Small intestine (tissue), 7 donors: ENCODE data around the gene GNLY. TPM values are rescaled to one million over a fixed set of nuclear protein-coding genes. Genes with fewer than 3 reads are reported as not detected.

Experiments used
- DNase-seq, 2 donors: peaks; one replicate each; pipeline versions ENCODE4 v3.0.0 to v3.0.0-alpha.2; 2013
- FAIRE-seq: peaks from 2 replicates; lab custom pipeline; 2012; peaks lifted over from hg19 to GRCh38; lab: Jason Lieb, UNC
- H3K27ac ChIP-seq, 3 donors: one replicate each; pipeline ENCODE4 v1.5.1; 2013; ENCODE audit warnings: low read length in 2 of 3, mild to moderate bottlenecking in 2 of 3, control low read depth in 1 of 3, inconsistent platforms in 1 of 3, low read depth in 1 of 3, moderate library complexity in 1 of 3
- H3K27me3 ChIP-seq, 3 donors: one replicate each; pipeline ENCODE4 v1.6.1; 2013; ENCODE audit warnings: low read length in 3 of 3, inconsistent platforms in 1 of 3; ENCODE audit not compliant: control insufficient read depth in 3 of 3, insufficient read depth in 3 of 3
- H3K36me3 ChIP-seq, 3 donors: one replicate each; pipeline ENCODE4 v1.6.1; 2013; ENCODE audit warnings: low read length in 3 of 3, inconsistent platforms in 1 of 3, low read depth in 1 of 3, mild to moderate bottlenecking in 1 of 3, moderate library complexity in 1 of 3; ENCODE audit not compliant: control insufficient read depth in 3 of 3, insufficient read depth in 2 of 3
- H3K4me1 ChIP-seq, 3 donors: one replicate each; pipeline ENCODE4 v1.6.1; 2013; ENCODE audit warnings: low read length in 2 of 3, inconsistent platforms in 1 of 3, low read depth in 1 of 3, mild to moderate bottlenecking in 1 of 3, moderate library complexity in 1 of 3; ENCODE audit not compliant: control insufficient read depth in 3 of 3, insufficient read depth in 2 of 3
- H3K4me3 ChIP-seq, 3 donors: one replicate each; pipeline ENCODE4 v1.5.1; 2013; ENCODE audit warnings: low read length in 3 of 3, control low read depth in 1 of 3, inconsistent platforms in 1 of 3, low read depth in 1 of 3, mild to moderate bottlenecking in 1 of 3, moderate library complexity in 1 of 3
- H3K9me3 ChIP-seq, 2 donors: one replicate each; pipeline ENCODE4 v1.6.1; 2013; ENCODE audit warnings: low read depth in 1 of 2, low read length in 1 of 2; ENCODE audit not compliant: control insufficient read depth in 2 of 2, insufficient read depth in 1 of 2
- WGBS, 3 donors: extraction: QIAGEN DNeasy Blood & Tissue Kit; methylation state at CpG; one replicate each; pipeline ENCODE4 v1.1.7; 2013; 5-methylcytosine and 5-hydroxymethylcytosine counted together
- polyA plus RNA-seq, 4 donors: library from polyadenylated mRNA; stranded (reverse) in 3 of 4; unstranded in 1 of 4; fragments of 200-250 nt in 3 of 4; fragments of 120-200 nt in 1 of 4; gene quantifications; one replicate each; pipeline versions ENCODE4 v1.2.1 to v1.2.3, GENCODE V29; 2013
- donor health status: healthy with polysubstance abuse.
- donor health status: control.
- donor health status: control.
- donor health status: Bipolar disorder and iron deficiency.
- donor health status: healthy.

The GNLY gene
- polyA plus RNA-seq, 4 donors, result 1.4 to 2.1 (median 1.4) TPM; not detected in 1

DNA sequence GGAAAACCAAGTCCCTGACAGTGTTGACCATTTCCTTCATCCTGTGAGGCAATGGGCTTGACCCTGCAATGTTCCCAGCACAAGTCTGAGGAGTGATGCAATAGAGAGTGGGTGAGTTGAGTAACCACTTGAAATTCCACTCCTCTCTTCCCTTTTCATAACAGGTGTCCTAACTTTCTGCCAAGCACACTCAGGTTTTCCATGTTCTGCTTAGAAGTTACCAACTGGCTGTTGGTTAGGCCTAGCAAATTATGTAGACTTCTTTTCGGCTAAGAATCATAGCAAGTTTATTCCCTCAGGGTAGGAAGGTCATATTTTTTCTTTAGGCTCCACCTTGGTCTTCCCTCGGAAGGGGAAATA is 11.5 kb downstream of the GNLY start:
- peak in 1 of 2 donors; percentile 32 for DNase-seq
- 77 to 90% (median 78%) methylated on average over 2 of the region's 2 CpGs for WGBS, 3 donors
- H3K9me3 ChIP-seq, result no peaks in the 10 kb centered on the region
- no peak overlapping the region for H3K4me3 ChIP-seq
- no peak for FAIRE-seq
- H3K27ac ChIP-seq, result peak overlapping the region in 1 of 3 donors; percentile 62
- peaks cover 0 to 3% (median 0%) of the 10 kb centered on the region in 3 donors for H3K4me1 ChIP-seq
- H3K27me3 ChIP-seq, result peaks cover 0 to 5% (median 0%) of the 10 kb centered on the region in 3 donors
- no peaks in the 10 kb centered on the region for H3K36me3 ChIP-seq

DNA sequence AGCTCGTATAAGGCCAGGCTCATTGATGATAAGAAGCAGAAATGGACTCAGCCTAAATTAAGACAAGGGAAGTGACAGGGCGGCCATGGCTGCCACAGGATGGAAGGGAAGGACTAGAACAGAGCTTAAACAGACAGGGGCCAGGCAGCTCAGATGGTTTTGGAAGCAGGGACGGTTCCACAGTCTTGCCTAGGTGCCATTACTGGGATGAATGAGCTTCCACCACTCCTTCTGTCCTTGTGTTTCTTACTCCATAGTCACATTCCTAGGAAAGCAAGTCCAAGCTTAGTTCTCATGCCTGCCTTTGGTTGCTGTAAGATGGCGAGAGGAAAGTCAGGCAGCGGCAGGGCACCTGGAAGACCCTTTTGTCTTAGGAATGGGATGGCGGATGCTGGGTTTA is 11.9 kb downstream of the GNLY start:
- peaks cover 0 to 3% (median 0%) of the 10 kb centered on the region in 3 donors for H3K4me1 ChIP-seq
- FAIRE-seq (no peak), DNase-seq (no peak)
- no peaks in the 10 kb centered on the region for H3K36me3 ChIP-seq
- H3K27ac ChIP-seq, result peak overlapping the region in 1 of 3 donors; percentile 62
- H3K27me3 ChIP-seq, result peaks cover 0 to 5% (median 0%) of the 10 kb centered on the region in 3 donors
- H3K4me3 ChIP-seq, result no peak overlapping the region
- no peaks in the 10 kb centered on the region for H3K9me3 ChIP-seq
- WGBS, 3 donors, result 73 to 86% (median 84%) methylated on average over 6 of the region's 6 CpGs

DNA sequence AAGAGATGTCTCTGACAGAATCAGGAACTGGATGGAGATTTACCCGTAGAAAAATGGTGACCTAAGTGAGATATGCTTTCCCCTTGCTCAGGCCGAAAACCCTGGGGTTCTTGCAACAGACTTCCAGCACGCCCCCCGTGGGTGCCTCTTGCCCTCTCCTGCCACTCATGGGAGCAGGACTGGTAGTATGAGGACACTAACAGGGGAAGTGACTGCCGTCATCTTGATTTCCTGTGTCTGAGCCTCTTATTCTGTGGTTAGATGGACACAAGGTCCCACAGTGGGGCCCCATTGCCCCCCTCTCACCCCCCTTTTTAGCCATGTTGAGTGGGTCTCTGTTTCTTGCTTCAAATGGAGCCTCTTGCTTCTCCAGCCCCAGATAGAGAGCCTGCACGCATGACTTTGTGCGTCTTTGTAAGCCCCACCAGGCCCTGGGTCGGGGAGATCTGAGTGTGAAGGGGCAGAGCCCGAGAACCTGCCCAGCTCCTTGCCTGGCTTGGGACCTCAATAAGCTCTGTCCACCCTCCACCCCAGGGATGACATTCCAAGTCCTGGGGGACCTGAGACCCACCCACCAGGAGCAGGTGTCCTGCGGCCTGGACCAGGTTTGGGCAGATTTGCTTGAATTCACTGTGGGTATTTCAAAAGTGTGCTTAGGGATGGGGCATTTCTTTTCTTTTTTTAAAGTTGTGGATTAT is 12.6 kb downstream of the GNLY start:
- H3K9me3 ChIP-seq, result no peaks in the 10 kb centered on the region
- H3K27me3 ChIP-seq, result peaks cover 0 to 5% (median 0%) of the 10 kb centered on the region in 3 donors
- DNase-seq, result no peak
- H3K36me3 ChIP-seq, result no peaks in the 10 kb centered on the region
- no peak for FAIRE-seq
- H3K27ac ChIP-seq, result peak overlapping the region in 1 of 3 donors; percentile 62
- no peak overlapping the region for H3K4me3 ChIP-seq
- peaks cover 0 to 3% (median 0%) of the 10 kb centered on the region in 3 donors for H3K4me1 ChIP-seq
- whole genome bisulfite sequencing, 3 donors, result 78 to 81% (median 79%) methylated on average over 10 of the region's 10 CpGs

DNA sequence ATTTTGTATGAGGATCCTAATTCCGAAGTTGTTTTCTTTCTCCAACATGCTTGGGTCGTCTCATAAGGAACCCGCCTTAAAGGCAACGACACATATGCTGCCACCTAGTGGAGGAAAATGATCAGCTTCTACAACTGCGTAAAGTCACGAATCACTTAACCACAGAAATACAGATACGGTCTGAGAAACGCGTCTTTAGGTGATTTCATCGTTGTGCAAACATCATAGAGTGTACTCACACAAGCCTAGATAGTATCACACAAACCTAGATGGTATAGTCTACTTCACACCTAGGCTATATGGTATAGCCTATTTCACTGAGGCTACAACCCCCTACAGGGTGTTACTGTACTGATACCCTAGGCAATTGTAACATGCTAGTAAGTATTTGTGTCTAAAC is 13.1 kb downstream of the GNLY start:
- Histone ChIP-seq H3K9me3 (no peaks in the 10 kb centered on the region), H3K36me3 (no peaks in the 10 kb centered on the region), H3K27me3 (peaks cover 0 to 5% (median 0%) of the 10 kb centered on the region in 3 donors), H3K4me3 (no peak overlapping the region), H3K4me1 (peaks cover 0 to 3% (median 0%) of the 10 kb centered on the region in 3 donors), H3K27ac (no peak overlapping the region)
- WGBS, 3 donors, result 1% methylated on average over 10 of the region's 10 CpGs
- FAIRE-seq (no peak), DNase-seq (peak; percentile 76 to 87)

DNA sequence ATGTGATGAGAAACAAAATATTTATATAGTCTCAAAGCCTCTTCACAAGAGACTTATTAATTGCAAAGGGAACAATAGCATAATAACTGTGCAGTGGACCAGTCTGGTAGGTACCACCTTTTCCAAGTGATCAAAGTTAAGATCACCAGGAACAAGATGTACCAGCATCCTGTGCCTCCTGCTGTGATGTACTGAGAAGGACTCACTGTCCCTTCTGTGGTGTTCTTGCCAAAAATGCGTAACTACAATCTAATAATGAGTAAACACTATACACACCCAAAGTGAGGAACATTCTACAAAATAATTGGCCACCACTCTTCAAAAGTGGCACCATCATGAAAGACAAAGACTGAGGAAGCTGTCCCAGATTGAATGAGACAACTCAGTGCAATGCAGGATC is 14.5 kb downstream of the GNLY start:
- Histone ChIP-seq H3K4me3 (no peak overlapping the region), H3K27me3 (peaks cover 0 to 5% (median 0%) of the 10 kb centered on the region in 3 donors), H3K4me1 (peaks cover 0 to 3% (median 2%) of the 10 kb centered on the region in 3 donors), H3K27ac (no peak overlapping the region), H3K9me3 (no peaks in the 10 kb centered on the region), H3K36me3 (no peaks in the 10 kb centered on the region)
- WGBS, 3 donors, result 39 to 60% (median 48%) methylated on average over 1 of the region's 1 CpG
- DNase-seq, result no peak
- no peak for FAIRE-seq

DNA sequence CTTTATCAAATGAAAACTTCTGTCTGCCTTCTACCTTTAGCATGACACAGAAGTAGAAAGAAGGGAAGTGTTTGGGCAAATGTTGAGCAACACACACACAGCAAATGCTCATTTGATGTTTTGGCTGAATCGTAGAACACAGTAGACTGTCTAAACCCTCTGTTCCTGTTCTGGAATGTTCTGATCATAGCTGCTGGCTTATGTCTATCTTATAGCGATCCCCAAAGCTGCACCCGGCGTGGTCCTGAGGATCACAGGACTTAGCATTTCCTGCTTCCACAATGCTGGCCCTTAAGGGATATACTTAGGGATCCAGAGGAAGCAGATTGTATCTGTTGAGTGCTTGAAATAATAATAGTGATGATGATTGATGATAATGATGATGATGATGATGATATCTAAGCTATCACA is 15.2 kb downstream of the GNLY start:
- Histone ChIP-seq H3K36me3 (no peaks in the 10 kb centered on the region), H3K27me3 (peaks cover 0 to 5% (median 0%) of the 10 kb centered on the region in 3 donors), H3K4me1 (peaks cover 0 to 3% (median 2%) of the 10 kb centered on the region in 3 donors), H3K4me3 (no peak overlapping the region), H3K27ac (peak overlapping the region in 1 of 3 donors; percentile 59), H3K9me3 (no peaks in the 10 kb centered on the region)
- FAIRE-seq (no peak), DNase-seq (no peak)
- WGBS, 3 donors, result 60 to 74% (median 71%) methylated on average over 4 of the region's 4 CpGs

DNA sequence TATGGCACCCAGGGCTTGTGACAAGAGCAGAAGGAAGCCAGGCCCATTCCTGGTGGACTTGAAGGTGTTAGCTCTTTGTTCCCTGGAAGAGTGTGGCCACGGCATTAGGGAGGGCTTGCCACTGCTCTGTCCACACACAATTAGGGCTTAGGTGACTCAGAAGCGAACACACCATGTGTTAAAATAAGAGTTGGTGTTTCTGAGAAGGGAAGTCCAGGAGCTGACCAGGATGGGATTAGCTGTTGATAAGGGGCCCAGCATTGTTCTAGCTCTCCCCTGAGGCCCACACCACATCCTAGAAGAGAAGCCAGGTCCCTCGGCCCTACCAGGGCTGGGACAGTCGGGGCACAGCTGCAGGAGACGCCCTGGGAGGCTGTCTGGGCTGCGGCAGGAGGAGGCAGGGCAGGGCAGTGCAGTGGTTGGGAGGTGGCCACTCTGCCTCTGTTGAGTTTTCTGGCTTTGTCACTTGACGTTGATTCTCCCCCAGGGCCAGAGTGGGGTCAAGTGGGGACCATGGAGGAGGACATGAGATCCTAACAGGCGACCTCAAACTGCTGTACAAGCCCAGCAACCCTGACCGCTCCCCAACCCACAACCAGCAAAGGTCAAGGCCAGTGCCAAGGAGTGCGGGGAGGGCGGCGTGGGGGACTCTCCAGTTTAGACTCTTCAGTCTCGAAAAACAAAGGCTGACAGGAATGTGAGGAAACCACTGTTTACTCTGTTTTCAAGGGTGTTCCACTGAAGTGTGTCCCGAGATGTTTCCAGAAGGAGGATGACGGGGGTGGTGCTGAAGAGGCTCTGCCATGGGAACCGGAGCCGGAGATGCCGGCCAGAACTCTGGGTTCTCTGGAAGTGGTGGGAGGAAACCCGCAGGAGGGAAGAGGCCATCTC is 16.8 kb downstream of the GNLY start:
- WGBS, 3 donors, result 58 to 72% (median 68%) methylated on average over 19 of the region's 19 CpGs
- Histone ChIP-seq H3K4me1 (peaks cover 0 to 3% (median 2%) of the 10 kb centered on the region in 3 donors), H3K27ac (peak overlapping the region in 1 of 3 donors; percentile 59), H3K4me3 (no peak overlapping the region), H3K27me3 (peaks cover 0 to 5% (median 0%) of the 10 kb centered on the region in 3 donors), H3K36me3 (no peaks in the 10 kb centered on the region), H3K9me3 (no peaks in the 10 kb centered on the region)
- FAIRE-seq (no peak), DNase-seq (peak; percentile 14 to 18)

DNA sequence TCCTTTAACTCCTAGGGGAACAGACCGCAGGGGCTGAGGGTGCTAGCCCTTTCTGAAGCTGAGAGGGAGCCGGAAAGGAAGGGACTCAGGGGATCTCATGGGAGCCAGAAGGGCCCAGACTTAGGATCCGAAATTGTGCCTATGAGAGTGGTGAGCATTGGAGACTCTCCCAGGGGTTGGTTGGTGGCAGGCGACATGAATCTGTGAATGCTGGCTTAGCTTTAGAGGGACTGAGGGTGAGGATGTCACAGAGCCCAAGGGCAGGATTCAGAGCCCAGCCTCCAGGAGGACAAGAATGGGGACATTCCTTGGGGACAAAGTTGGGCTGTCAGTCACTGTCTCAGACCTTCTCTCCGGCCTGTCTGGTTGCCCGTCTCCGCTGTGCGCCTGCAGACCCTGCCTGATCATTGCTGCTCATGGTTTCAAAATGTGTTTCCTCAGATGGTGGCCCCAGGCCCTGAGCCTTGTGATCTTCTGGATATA is 17.5 kb downstream of the GNLY start:
- Histone ChIP-seq H3K27ac (peak overlapping the region in 1 of 3 donors; percentile 56), H3K4me3 (no peak overlapping the region), H3K4me1 (peaks cover 0 to 3% (median 2%) of the 10 kb centered on the region in 3 donors), H3K36me3 (no peaks in the 10 kb centered on the region), H3K9me3 (no peaks in the 10 kb centered on the region), H3K27me3 (peaks cover 0 to 7% (median 3%) of the 10 kb centered on the region in 3 donors)
- DNase-seq, result no peak
- WGBS, 3 donors, result 78 to 88% (median 87%) methylated on average over 8 of the region's 8 CpGs
- no peak for FAIRE-seq
